ENCODE data around the gene UGT1A10.
"Not testable (repeated sequence)": the region's sequence is repeated elsewhere in the genome, so short reads cannot be mapped to it uniquely, and the experiment has no call there.

The UGT1A10 gene

GRCh38 chr2:233751212-233752009 is 115.2 kb downstream of the UGT1A10 start:
- H3K4me3 ChIP-seq (ENCODE audit: low read depth in 1 of 2, low read length in 2 of 2); H3K27me3 ChIP-seq (ENCODE audit: control insufficient read depth in 1 of 2, insufficient read depth in 2 of 2, low read length in 2 of 2); H3K4me1 ChIP-seq (ENCODE audit: control insufficient read depth in 1 of 2, insufficient read depth in 2 of 2, low read length in 2 of 2); H3K27ac ChIP-seq (ENCODE audit: low read depth, low read length); H3K36me3 ChIP-seq (ENCODE audit: control insufficient read depth in 1 of 2, insufficient read depth in 2 of 2, low read length in 2 of 2); H3K9ac ChIP-seq (ENCODE audit: low read depth in 1 of 2, low read length in 2 of 2): not testable (repeated sequence)
- peaks cover 9 to 11% of the 10 kb centered on the region in 2 donors for H3K9me3 ChIP-seq (ENCODE audit: control insufficient read depth in 1 of 2, low read length in 2 of 2)

- no peaks in the 10 kb centered on the region for H3K36me3 ChIP-seq (ENCODE audit: control insufficient read depth in 1 of 2, insufficient read depth in 2 of 2, low read length in 2 of 2)
- peaks cover 19 to 28% of the 10 kb centered on the region in 2 donors for H3K4me1 ChIP-seq (ENCODE audit: control insufficient read depth in 1 of 2, insufficient read depth in 2 of 2, low read length in 2 of 2)
- H3K9ac ChIP-seq (ENCODE audit: low read depth in 1 of 2, low read length in 2 of 2): no peak overlapping the region
- no peak overlapping the region for H3K27ac ChIP-seq (ENCODE audit: low read depth, low read length)
- peaks cover 9 to 11% of the 10 kb centered on the region in 2 donors for H3K9me3 ChIP-seq (ENCODE audit: control insufficient read depth in 1 of 2, low read length in 2 of 2)
- H3K27me3 ChIP-seq (ENCODE audit: control insufficient read depth in 1 of 2, insufficient read depth in 2 of 2, low read length in 2 of 2): no peaks in the 10 kb centered on the region
- H3K4me3 ChIP-seq (ENCODE audit: low read depth in 1 of 2, low read length in 2 of 2): no peak overlapping the region
These were observed 118.8 kb downstream of the UGT1A10 start for GRCh38 chr2:233754872-233755611.

GRCh38 chr2:233756429-233757081 is 120.3 kb downstream of the UGT1A10 start:
- Histone ChIP-seq H3K36me3 (ENCODE audit: control insufficient read depth in 1 of 2, insufficient read depth in 2 of 2, low read length in 2 of 2) (no peaks in the 10 kb centered on the region), H3K27me3 (ENCODE audit: control insufficient read depth in 1 of 2, insufficient read depth in 2 of 2, low read length in 2 of 2) (no peaks in the 10 kb centered on the region), H3K4me3 (ENCODE audit: low read depth in 1 of 2, low read length in 2 of 2) (no peak overlapping the region), H3K27ac (ENCODE audit: low read depth, low read length) (no peak overlapping the region), H3K9ac (ENCODE audit: low read depth in 1 of 2, low read length in 2 of 2) (no peak overlapping the region), H3K9me3 (ENCODE audit: control insufficient read depth in 1 of 2, low read length in 2 of 2) (no peaks in the 10 kb centered on the region), H3K4me1 (ENCODE audit: control insufficient read depth in 1 of 2, insufficient read depth in 2 of 2, low read length in 2 of 2) (peaks cover 28 to 41% of the 10 kb centered on the region in 2 donors)

- H3K4me3 ChIP-seq (ENCODE audit: low read depth in 1 of 2, low read length in 2 of 2): peak overlapping the region in 1 of 2 donors; percentile 15
These were observed 121.9 kb downstream of the UGT1A10 start for GRCh38 chr2:233758141-233758540.

GRCh38 chr2:233758849-233759248 is 122.6 kb downstream of the UGT1A10 start:
- Histone ChIP-seq H3K9ac (ENCODE audit: low read depth in 1 of 2, low read length in 2 of 2) (no peak overlapping the region), H3K27me3 (ENCODE audit: control insufficient read depth in 1 of 2, insufficient read depth in 2 of 2, low read length in 2 of 2) (no peaks in the 10 kb centered on the region), H3K27ac (ENCODE audit: low read depth, low read length) (no peak overlapping the region), H3K4me1 (ENCODE audit: control insufficient read depth in 1 of 2, insufficient read depth in 2 of 2, low read length in 2 of 2) (peaks cover 28 to 44% of the 10 kb centered on the region in 2 donors), H3K9me3 (ENCODE audit: control insufficient read depth in 1 of 2, low read length in 2 of 2) (no peaks in the 10 kb centered on the region), H3K36me3 (ENCODE audit: control insufficient read depth in 1 of 2, insufficient read depth in 2 of 2, low read length in 2 of 2) (no peaks in the 10 kb centered on the region), H3K4me3 (ENCODE audit: low read depth in 1 of 2, low read length in 2 of 2) (peak overlapping the region; percentile 15 to 19)

More at GRCh38 chr2:233758141-233758540, 121.9 kb downstream of the UGT1A10 start:
- Histone ChIP-seq H3K9me3 (ENCODE audit: control insufficient read depth in 1 of 2, low read length in 2 of 2) (no peaks in the 10 kb centered on the region), H3K27ac (ENCODE audit: low read depth, low read length) (no peak overlapping the region), H3K9ac (ENCODE audit: low read depth in 1 of 2, low read length in 2 of 2) (peak overlapping the region in 1 of 2 donors; percentile 21), H3K4me1 (ENCODE audit: control insufficient read depth in 1 of 2, insufficient read depth in 2 of 2, low read length in 2 of 2) (peaks cover 28 to 41% of the 10 kb centered on the region in 2 donors), H3K36me3 (ENCODE audit: control insufficient read depth in 1 of 2, insufficient read depth in 2 of 2, low read length in 2 of 2) (no peaks in the 10 kb centered on the region), H3K27me3 (ENCODE audit: control insufficient read depth in 1 of 2, insufficient read depth in 2 of 2, low read length in 2 of 2) (no peaks in the 10 kb centered on the region)

- H3K9ac ChIP-seq (ENCODE audit: low read depth in 1 of 2, low read length in 2 of 2): peak within 1 kb of the TSS in 1 of 2 donors; percentile 49
- no peaks in the 10 kb centered on the region for H3K36me3 ChIP-seq (ENCODE audit: control insufficient read depth in 1 of 2, insufficient read depth in 2 of 2, low read length in 2 of 2)
- no peaks in the 10 kb centered on the region for H3K9me3 ChIP-seq (ENCODE audit: control insufficient read depth in 1 of 2, low read length in 2 of 2)
- peaks cover 34 to 55% of the 10 kb centered on the region in 2 donors for H3K4me1 ChIP-seq (ENCODE audit: control insufficient read depth in 1 of 2, insufficient read depth in 2 of 2, low read length in 2 of 2)
- H3K27ac ChIP-seq (ENCODE audit: low read depth, low read length): peak within 1 kb of the TSS; percentile 54
- H3K27me3 ChIP-seq (ENCODE audit: control insufficient read depth in 1 of 2, insufficient read depth in 2 of 2, low read length in 2 of 2): no peaks in the 10 kb centered on the region
- H3K4me3 ChIP-seq (ENCODE audit: low read depth in 1 of 2, low read length in 2 of 2): peak within 1 kb of the TSS; percentile 51
These were observed 123.8 kb downstream of the UGT1A10 start, which contains the start of gene UGT1A1 for GRCh38 chr2:233760043-233760442. Gene UGT1A1, plus strand, starts transcription at chr2:233760270. Its CDS starts 18 bp downstream, at chr2:233760288.

- Histone ChIP-seq H3K27ac (ENCODE audit: low read depth, low read length) (no peak overlapping the region), H3K9ac (ENCODE audit: low read depth in 1 of 2, low read length in 2 of 2) (peak overlapping the region; percentile 32 to 49), H3K27me3 (ENCODE audit: control insufficient read depth in 1 of 2, insufficient read depth in 2 of 2, low read length in 2 of 2) (no peaks in the 10 kb centered on the region), H3K4me3 (ENCODE audit: low read depth in 1 of 2, low read length in 2 of 2) (peak overlapping the region; percentile 51), H3K9me3 (ENCODE audit: control insufficient read depth in 1 of 2, low read length in 2 of 2) (no peaks in the 10 kb centered on the region), H3K4me1 (ENCODE audit: control insufficient read depth in 1 of 2, insufficient read depth in 2 of 2, low read length in 2 of 2) (peaks cover 35 to 50% of the 10 kb centered on the region in 2 donors), H3K36me3 (ENCODE audit: control insufficient read depth in 1 of 2, insufficient read depth in 2 of 2, low read length in 2 of 2) (no peaks in the 10 kb centered on the region)
These were observed 125.0 kb downstream of the UGT1A10 start for GRCh38 chr2:233761040-233761769.

GRCh38 chr2:233764264-233764663 is 128.0 kb downstream of the UGT1A10 start:
- H3K27me3 ChIP-seq (ENCODE audit: control insufficient read depth in 1 of 2, insufficient read depth in 2 of 2, low read length in 2 of 2): no peaks in the 10 kb centered on the region
- H3K36me3 ChIP-seq (ENCODE audit: control insufficient read depth in 1 of 2, insufficient read depth in 2 of 2, low read length in 2 of 2): peaks cover 9 to 12% of the 10 kb centered on the region in 2 donors
- H3K27ac ChIP-seq (ENCODE audit: low read depth, low read length): peak overlapping the region; percentile 49
- no peaks in the 10 kb centered on the region for H3K9me3 ChIP-seq (ENCODE audit: control insufficient read depth in 1 of 2, low read length in 2 of 2)
- peaks cover 25 to 32% of the 10 kb centered on the region in 2 donors for H3K4me1 ChIP-seq (ENCODE audit: control insufficient read depth in 1 of 2, insufficient read depth in 2 of 2, low read length in 2 of 2)
- peak overlapping the region in 1 of 2 donors; percentile 28 for H3K9ac ChIP-seq (ENCODE audit: low read depth in 1 of 2, low read length in 2 of 2)
- H3K4me3 ChIP-seq (ENCODE audit: low read depth in 1 of 2, low read length in 2 of 2): peak overlapping the region; percentile 28 to 48

- H3K9ac ChIP-seq (ENCODE audit: low read depth in 1 of 2, low read length in 2 of 2): peak overlapping the region in 1 of 2 donors; percentile 40
- H3K27me3 ChIP-seq (ENCODE audit: control insufficient read depth in 1 of 2, insufficient read depth in 2 of 2, low read length in 2 of 2): no peaks in the 10 kb centered on the region
- peak overlapping the region; percentile 49 for H3K27ac ChIP-seq (ENCODE audit: low read depth, low read length)
- H3K9me3 ChIP-seq (ENCODE audit: control insufficient read depth in 1 of 2, low read length in 2 of 2): no peaks in the 10 kb centered on the region
- H3K4me3 ChIP-seq (ENCODE audit: low read depth in 1 of 2, low read length in 2 of 2): peak overlapping the region; percentile 19 to 24
- peaks cover 11 to 15% of the 10 kb centered on the region in 2 donors for H3K36me3 ChIP-seq (ENCODE audit: control insufficient read depth in 1 of 2, insufficient read depth in 2 of 2, low read length in 2 of 2)
- peaks cover 21 to 28% of the 10 kb centered on the region in 2 donors for H3K4me1 ChIP-seq (ENCODE audit: control insufficient read depth in 1 of 2, insufficient read depth in 2 of 2, low read length in 2 of 2)
These were observed 128.5 kb downstream of the UGT1A10 start for GRCh38 chr2:233764761-233765160.

Measured in duodenal mucosa (tissue), 2 donors.